ENCODE data around the gene PLA2G2C.
A peak's percentile ranks its signal among the peaks of the same experiment; 100 is the strongest.

PLA2G2C gene

GRCh38 chr1:20215716-20216115, 29.4 kb upstream of the PLA2G2C start:
- Mint-ChIP-seq H3K9me3 (no peaks in the 10 kb centered on the region), H3K36me3 (no peaks in the 10 kb centered on the region), H3K4me3 (no peak overlapping the region), H3K27ac (no peak overlapping the region), H3K27me3 (peaks cover 11% of the 10 kb centered on the region), H3K4me1 (peaks cover 13% of the 10 kb centered on the region)
- no peak for ATAC-seq

- H3K27ac Mint-ChIP-seq = peak overlapping the region; percentile 34
- no peaks in the 10 kb centered on the region for H3K9me3 Mint-ChIP-seq
- peaks cover 13% of the 10 kb centered on the region for H3K4me1 Mint-ChIP-seq
- no peaks in the 10 kb centered on the region for H3K36me3 Mint-ChIP-seq
- peaks cover 16% of the 10 kb centered on the region for H3K27me3 Mint-ChIP-seq
- ATAC-seq = peak; percentile 91
- peak overlapping the region; percentile 59 for H3K4me3 Mint-ChIP-seq
These were observed 26.5 kb upstream of the PLA2G2C start for GRCh38 chr1:20212685-20213331.

GRCh38 chr1:20212085-20212684, 25.9 kb upstream of the PLA2G2C start:
- Mint-ChIP-seq H3K4me1 (peaks cover 13% of the 10 kb centered on the region), H3K36me3 (no peaks in the 10 kb centered on the region), H3K4me3 (no peak overlapping the region), H3K9me3 (no peaks in the 10 kb centered on the region), H3K27me3 (peaks cover 22% of the 10 kb centered on the region), H3K27ac (no peak overlapping the region)
- ATAC-seq = no peak

- Mint-ChIP-seq H3K27me3 (peaks cover 28% of the 10 kb centered on the region), H3K4me3 (no peak overlapping the region), H3K27ac (no peak overlapping the region)
These were observed 25.2 kb upstream of the PLA2G2C start for GRCh38 chr1:20211511-20211931.

GRCh38 chr1:20210736-20211460, 24.6 kb upstream of the PLA2G2C start:
- peak overlapping the region; percentile 14 for H3K27ac Mint-ChIP-seq
- H3K9me3 Mint-ChIP-seq = no peaks in the 10 kb centered on the region
- peaks cover 13% of the 10 kb centered on the region for H3K4me1 Mint-ChIP-seq
- peaks cover 28% of the 10 kb centered on the region for H3K27me3 Mint-ChIP-seq
- no peaks in the 10 kb centered on the region for H3K36me3 Mint-ChIP-seq
- no peak overlapping the region for H3K4me3 Mint-ChIP-seq
- ATAC-seq = no peak

More at GRCh38 chr1:20211511-20211931, 25.2 kb upstream of the PLA2G2C start:
- Mint-ChIP-seq H3K9me3 (no peaks in the 10 kb centered on the region), H3K4me1 (peaks cover 13% of the 10 kb centered on the region), H3K36me3 (no peaks in the 10 kb centered on the region)
- no peak for ATAC-seq

- Mint-ChIP-seq H3K27ac (no peak overlapping the region), H3K36me3 (no peaks in the 10 kb centered on the region), H3K9me3 (no peaks in the 10 kb centered on the region), H3K27me3 (peaks cover 41% of the 10 kb centered on the region), H3K4me1 (peaks cover 13% of the 10 kb centered on the region), H3K4me3 (no peak overlapping the region)
- ATAC-seq = no peak
These were observed 23.2 kb upstream of the PLA2G2C start for GRCh38 chr1:20209471-20209870.

GRCh38 chr1:20207546-20207945, 21.2 kb upstream of the PLA2G2C start:
- Mint-ChIP-seq H3K9me3 (no peaks in the 10 kb centered on the region), H3K4me3 (no peak overlapping the region), H3K4me1 (peaks cover 6% of the 10 kb centered on the region), H3K27me3 (peaks cover 60% of the 10 kb centered on the region), H3K27ac (no peak overlapping the region), H3K36me3 (no peaks in the 10 kb centered on the region)
- no peak for ATAC-seq

- no peak for ATAC-seq
- no peaks in the 10 kb centered on the region for H3K36me3 Mint-ChIP-seq
- peaks cover 73% of the 10 kb centered on the region for H3K27me3 Mint-ChIP-seq
- H3K9me3 Mint-ChIP-seq = no peaks in the 10 kb centered on the region
- H3K4me1 Mint-ChIP-seq = no peaks in the 10 kb centered on the region
- H3K4me3 Mint-ChIP-seq = no peak overlapping the region
- H3K27ac Mint-ChIP-seq = no peak overlapping the region
These were observed 15.8 kb upstream of the PLA2G2C start for GRCh38 chr1:20202166-20202565.

- H3K27me3 Mint-ChIP-seq = peaks cover 79% of the 10 kb centered on the region
- H3K9me3 Mint-ChIP-seq = no peaks in the 10 kb centered on the region
- no peak overlapping the region for H3K4me3 Mint-ChIP-seq
- no peak for ATAC-seq
- H3K36me3 Mint-ChIP-seq = no peaks in the 10 kb centered on the region
- H3K27ac Mint-ChIP-seq = no peak overlapping the region
- H3K4me1 Mint-ChIP-seq = no peaks in the 10 kb centered on the region
These were observed 14.6 kb upstream of the PLA2G2C start for GRCh38 chr1:20200966-20201365.

GRCh38 chr1:20199840-20200239, 13.5 kb upstream of the PLA2G2C start:
- Mint-ChIP-seq H3K4me1 (peaks cover 6% of the 10 kb centered on the region), H3K27me3 (peaks cover 82% of the 10 kb centered on the region), H3K27ac (no peak overlapping the region), H3K36me3 (no peaks in the 10 kb centered on the region), H3K9me3 (no peaks in the 10 kb centered on the region), H3K4me3 (no peak overlapping the region)
- no peak for ATAC-seq

GRCh38 chr1:20199403-20199802, 13.1 kb upstream of the PLA2G2C start:
- Mint-ChIP-seq H3K4me3 (no peak overlapping the region), H3K36me3 (no peaks in the 10 kb centered on the region), H3K9me3 (no peaks in the 10 kb centered on the region), H3K4me1 (peaks cover 6% of the 10 kb centered on the region), H3K27me3 (peaks cover 79% of the 10 kb centered on the region), H3K27ac (no peak overlapping the region)
- no peak for ATAC-seq

GRCh38 chr1:20198918-20199317, 12.6 kb upstream of the PLA2G2C start:
- ATAC-seq = no peak
- peaks cover 6% of the 10 kb centered on the region for H3K4me1 Mint-ChIP-seq
- H3K9me3 Mint-ChIP-seq = no peaks in the 10 kb centered on the region
- no peaks in the 10 kb centered on the region for H3K36me3 Mint-ChIP-seq
- no peak overlapping the region for H3K4me3 Mint-ChIP-seq
- no peak overlapping the region for H3K27ac Mint-ChIP-seq
- peaks cover 74% of the 10 kb centered on the region for H3K27me3 Mint-ChIP-seq

GRCh38 chr1:20198296-20198695, 12.0 kb upstream of the PLA2G2C start:
- Mint-ChIP-seq H3K4me3 (no peak overlapping the region), H3K27ac (no peak overlapping the region), H3K4me1 (peaks cover 6% of the 10 kb centered on the region), H3K27me3 (peaks cover 67% of the 10 kb centered on the region), H3K36me3 (no peaks in the 10 kb centered on the region), H3K9me3 (no peaks in the 10 kb centered on the region)
- no peak for ATAC-seq

GRCh38 chr1:20197329-20197791, 11.0 kb upstream of the PLA2G2C start:
- H3K9me3 Mint-ChIP-seq = no peaks in the 10 kb centered on the region
- no peak overlapping the region for H3K27ac Mint-ChIP-seq
- H3K4me3 Mint-ChIP-seq = no peak overlapping the region
- peaks cover 58% of the 10 kb centered on the region for H3K27me3 Mint-ChIP-seq
- no peaks in the 10 kb centered on the region for H3K36me3 Mint-ChIP-seq
- no peak for ATAC-seq
- H3K4me1 Mint-ChIP-seq = peaks cover 6% of the 10 kb centered on the region

- H3K36me3 Mint-ChIP-seq = no peaks in the 10 kb centered on the region
- H3K9me3 Mint-ChIP-seq = no peaks in the 10 kb centered on the region
- H3K27ac Mint-ChIP-seq = no peak overlapping the region
- peaks cover 54% of the 10 kb centered on the region for H3K27me3 Mint-ChIP-seq
- H3K4me3 Mint-ChIP-seq = no peak overlapping the region
- peaks cover 6% of the 10 kb centered on the region for H3K4me1 Mint-ChIP-seq
- ATAC-seq = no peak
These were observed 9.1 kb upstream of the PLA2G2C start for GRCh38 chr1:20195462-20195780.

All from stimulated activated memory B cell treated with anti-CD40 and anti-IgM and Interleukin-4, amounts not matched to agents 10 μg/mL and 1 μg/mL and 100 μg/mL, for 72 hours (primary cell).